Measurements from ENCODE around the gene CLDN1. TPM values are rescaled to one million over a fixed set of nuclear protein-coding genes. Genes with fewer than 3 reads are reported as not detected.

Gene CLDN1, protein sequence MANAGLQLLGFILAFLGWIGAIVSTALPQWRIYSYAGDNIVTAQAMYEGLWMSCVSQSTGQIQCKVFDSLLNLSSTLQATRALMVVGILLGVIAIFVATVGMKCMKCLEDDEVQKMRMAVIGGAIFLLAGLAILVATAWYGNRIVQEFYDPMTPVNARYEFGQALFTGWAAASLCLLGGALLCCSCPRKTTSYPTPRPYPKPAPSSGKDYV
- under 1 TPM; 0.07 to 0.22 TPM for total RNA-seq

DNA sequence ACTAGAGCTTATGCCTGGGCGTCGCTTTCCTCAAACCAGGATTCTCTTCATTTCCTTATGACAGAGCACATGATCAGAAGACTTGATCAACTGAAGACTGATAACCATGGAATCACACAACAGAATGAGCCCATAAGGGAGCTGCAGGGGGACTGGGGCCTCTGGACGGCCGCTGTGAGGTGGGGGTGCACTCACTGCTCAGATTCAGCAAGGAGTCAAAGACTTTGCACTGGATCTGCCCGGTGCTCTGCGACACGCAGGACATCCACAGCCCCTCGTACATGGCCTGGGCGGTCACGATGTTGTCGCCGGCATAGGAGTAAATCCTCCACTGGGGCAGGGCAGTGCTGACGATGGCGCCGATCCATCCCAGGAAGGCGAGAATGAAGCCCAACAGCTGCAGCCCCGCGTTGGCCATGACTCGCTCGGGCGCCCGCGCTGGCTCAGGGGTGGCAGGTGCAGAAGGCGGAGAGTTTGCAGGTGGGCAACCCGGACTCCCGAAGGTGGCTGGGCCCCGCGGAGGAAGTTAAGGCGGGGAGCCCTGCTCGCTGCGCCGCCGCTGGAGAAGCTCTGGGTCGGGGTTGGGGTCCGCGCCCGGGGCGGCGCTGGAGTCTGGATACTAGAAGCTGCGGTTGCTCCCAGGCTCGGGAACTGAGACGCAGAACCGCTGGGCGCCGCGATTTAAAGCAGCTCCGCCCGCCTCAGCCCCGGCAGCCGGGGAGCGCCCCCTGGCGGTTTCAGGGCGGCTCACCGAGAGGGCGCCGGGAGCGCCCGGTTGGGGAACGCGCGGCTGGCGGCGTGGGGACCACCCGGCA, at the start of gene CLDN1:
Gene CLDN1, minus strand, starts transcription at position 658 of the 815 bp plus-strand sequence. Its CDS starts 240 bp downstream, at position 418.
- CTCF ChIA-PET, result interaction anchor here (0.6 to 2.3 kb wide), 25 partner anchors 9 to 375 kb away, joined by 3 to 13 read pairs (median 3); no protein-coding TSS in a partner anchor
- no peak within 1 kb of the TSS for H3K27ac Mint-ChIP-seq
- no peaks in the 10 kb centered on the region for H3K9me3 Mint-ChIP-seq
- H3K27me3 Mint-ChIP-seq, result peaks cover 41% of the 10 kb centered on the region
- POLR2A ChIA-PET, result no interaction called here
- no peaks in the 10 kb centered on the region for H3K36me3 Mint-ChIP-seq
- peak within 1 kb of the TSS; percentile 63 for H3K4me3 Mint-ChIP-seq
- DNase-seq, result peak; percentile 73
- intact Hi-C loops (cut with micrococcal nuclease), result loop anchor here (1.0 to 5.0 kb wide), 2 partner anchors 95 to 355 kb away; no protein-coding TSS in a partner anchor
- H3K4me1 Mint-ChIP-seq (ENCODE audit: low read depth), result peaks cover 19% of the 10 kb centered on the region

GRCh38 chr3:190371152-190371551, 48.9 kb upstream of the CLDN1 start:
- Mint-ChIP-seq H3K36me3 (no peaks in the 10 kb centered on the region), H3K4me3 (no peak overlapping the region), H3K4me1 (ENCODE audit: low read depth) (no peaks in the 10 kb centered on the region), H3K9me3 (no peaks in the 10 kb centered on the region), H3K27me3 (peaks cover 9% of the 10 kb centered on the region), H3K27ac (no peak overlapping the region)
- DNase-seq, result no peak
- POLR2A ChIA-PET, result no interaction called here
- CTCF ChIA-PET, result no interaction called here
- intact Hi-C loops (cut with micrococcal nuclease), result no loop called here

DNA sequence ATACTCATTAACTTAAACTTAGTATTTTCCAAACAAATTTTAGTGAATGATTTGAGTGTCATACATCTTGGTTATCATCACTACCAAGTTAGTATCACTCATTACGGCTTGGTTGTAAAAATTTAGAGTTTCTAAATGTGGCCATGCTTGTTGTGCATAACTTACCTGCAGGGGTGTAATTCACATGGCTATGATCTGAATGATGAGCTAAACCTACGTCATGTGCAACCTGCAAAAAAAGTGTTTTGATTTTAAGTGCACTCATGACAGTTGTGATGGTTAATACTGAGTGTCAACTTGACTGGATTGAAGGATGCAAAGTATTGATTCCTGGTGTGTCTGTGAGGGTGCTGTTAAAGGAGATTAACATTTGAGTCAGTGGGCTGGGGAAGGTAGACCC, 48.1 kb upstream of the CLDN1 start:
- Mint-ChIP-seq H3K36me3 (no peaks in the 10 kb centered on the region), H3K27ac (no peak overlapping the region), H3K4me1 (ENCODE audit: low read depth) (no peaks in the 10 kb centered on the region), H3K4me3 (no peak overlapping the region), H3K27me3 (peaks cover 5% of the 10 kb centered on the region), H3K9me3 (no peaks in the 10 kb centered on the region)
- POLR2A ChIA-PET, result no interaction called here
- DNase-seq, result no peak
- CTCF ChIA-PET, result no interaction called here
- intact Hi-C loops (cut with micrococcal nuclease), result no loop called here

DNA sequence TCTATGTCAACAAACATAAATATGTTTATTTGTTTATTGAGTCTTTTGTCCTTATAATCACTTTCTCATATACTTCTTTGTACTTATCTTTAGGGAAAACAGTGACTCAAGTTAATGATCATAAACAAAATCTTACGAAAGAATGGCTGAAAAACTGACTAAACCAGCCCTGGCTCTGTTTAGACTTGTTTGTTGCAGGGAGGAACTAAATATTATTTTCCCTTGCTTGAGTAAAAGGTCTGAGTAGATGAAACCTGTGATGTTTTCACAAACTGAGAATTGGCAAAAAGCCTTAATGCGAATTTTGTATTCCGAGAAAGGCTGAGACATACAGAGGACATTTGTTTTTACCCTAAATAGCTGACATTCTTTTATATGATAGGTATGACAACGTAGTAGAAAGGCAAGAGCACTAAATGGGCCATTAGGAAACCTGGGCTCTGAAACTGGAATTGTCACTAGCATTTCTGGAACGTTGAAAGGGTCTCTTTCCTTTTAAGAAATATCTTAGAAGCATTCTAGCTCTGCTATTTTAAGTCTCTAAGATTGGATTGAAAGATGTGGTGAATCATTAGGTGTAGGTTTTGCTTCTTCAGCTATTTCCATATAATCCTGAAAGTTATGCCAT, 47.5 kb upstream of the CLDN1 start:
- ChIA-PET CTCF (no interaction called here), POLR2A (no interaction called here)
- no peaks in the 10 kb centered on the region for H3K9me3 Mint-ChIP-seq
- intact Hi-C loops (cut with micrococcal nuclease), result no loop called here
- H3K4me1 Mint-ChIP-seq (ENCODE audit: low read depth), result no peaks in the 10 kb centered on the region
- no peaks in the 10 kb centered on the region for H3K36me3 Mint-ChIP-seq
- H3K27ac Mint-ChIP-seq, result no peak overlapping the region
- H3K27me3 Mint-ChIP-seq, result peaks cover 6% of the 10 kb centered on the region
- no peak overlapping the region for H3K4me3 Mint-ChIP-seq
- no peak for DNase-seq

- Mint-ChIP-seq H3K4me3 (no peak overlapping the region), H3K9me3 (no peaks in the 10 kb centered on the region), H3K27ac (no peak overlapping the region), H3K36me3 (no peaks in the 10 kb centered on the region), H3K4me1 (ENCODE audit: low read depth) (no peaks in the 10 kb centered on the region), H3K27me3 (peaks cover 7% of the 10 kb centered on the region)
- ChIA-PET CTCF (no interaction called here), POLR2A (no interaction called here)
- intact Hi-C loops (cut with micrococcal nuclease), result no loop called here
- DNase-seq, result no peak
Observed at GRCh38 chr3:190368881-190369280, 46.6 kb upstream of the CLDN1 start.

- Mint-ChIP-seq H3K9me3 (no peaks in the 10 kb centered on the region), H3K4me1 (ENCODE audit: low read depth) (no peaks in the 10 kb centered on the region), H3K36me3 (no peaks in the 10 kb centered on the region), H3K27ac (no peak overlapping the region), H3K4me3 (no peak overlapping the region), H3K27me3 (peaks cover 6% of the 10 kb centered on the region)
- POLR2A ChIA-PET, result no interaction called here
- intact Hi-C loops (cut with micrococcal nuclease), result no loop called here
- no peak for DNase-seq
- CTCF ChIA-PET, result interaction anchor here (0.7 kb wide), 1 partner anchor 44 kb away, joined by 3 read pairs; the partner anchor contains the start of gene CLDN1
Observed at GRCh38 chr3:190366133-190366532, 43.9 kb upstream of the CLDN1 start.

- Mint-ChIP-seq H3K4me1 (ENCODE audit: low read depth) (no peaks in the 10 kb centered on the region), H3K9me3 (no peaks in the 10 kb centered on the region)
- DNase-seq, result no peak
Observed at GRCh38 chr3:190362258-190362657, 40.0 kb upstream of the CLDN1 start.

GRCh38 chr3:190361791-190362190, 39.5 kb upstream of the CLDN1 start:
- no peaks in the 10 kb centered on the region for H3K36me3 Mint-ChIP-seq
- H3K27me3 Mint-ChIP-seq, result peaks cover 5% of the 10 kb centered on the region
- CTCF ChIA-PET, result interaction anchor here (1.1 kb wide), 1 partner anchor 335 kb away, joined by 3 read pairs; no protein-coding TSS in a partner anchor
- no peaks in the 10 kb centered on the region for H3K9me3 Mint-ChIP-seq
- H3K4me1 Mint-ChIP-seq (ENCODE audit: low read depth), result no peaks in the 10 kb centered on the region
- intact Hi-C loops (cut with micrococcal nuclease), result no loop called here
- no peak overlapping the region for H3K4me3 Mint-ChIP-seq
- POLR2A ChIA-PET, result no interaction called here
- no peak for DNase-seq
- H3K27ac Mint-ChIP-seq, result no peak overlapping the region

More at GRCh38 chr3:190362258-190362657, 40.0 kb upstream of the CLDN1 start:
- ChIA-PET CTCF (interaction anchor here (1.1 kb wide), 1 partner anchor 335 kb away, joined by 3 read pairs; no protein-coding TSS in a partner anchor), POLR2A (no interaction called here)
- Mint-ChIP-seq H3K36me3 (no peaks in the 10 kb centered on the region), H3K27me3 (peaks cover 5% of the 10 kb centered on the region), H3K27ac (no peak overlapping the region), H3K4me3 (no peak overlapping the region)
- intact Hi-C loops (cut with micrococcal nuclease), result no loop called here

GRCh38 chr3:190360228-190360627, 38.0 kb upstream of the CLDN1 start:
- H3K9me3 Mint-ChIP-seq, result no peaks in the 10 kb centered on the region
- H3K36me3 Mint-ChIP-seq, result no peaks in the 10 kb centered on the region
- no peak for DNase-seq
- peaks cover 5% of the 10 kb centered on the region for H3K27me3 Mint-ChIP-seq
- intact Hi-C loops (cut with micrococcal nuclease), result no loop called here
- ChIA-PET POLR2A (no interaction called here), CTCF (no interaction called here)
- H3K27ac Mint-ChIP-seq, result no peak overlapping the region
- no peak overlapping the region for H3K4me3 Mint-ChIP-seq
- H3K4me1 Mint-ChIP-seq (ENCODE audit: low read depth), result no peaks in the 10 kb centered on the region

GRCh38 chr3:190359813-190360212, 37.6 kb upstream of the CLDN1 start:
- no peak for DNase-seq
- ChIA-PET CTCF (no interaction called here), POLR2A (no interaction called here)
- H3K4me1 Mint-ChIP-seq (ENCODE audit: low read depth), result no peaks in the 10 kb centered on the region
- H3K9me3 Mint-ChIP-seq, result no peaks in the 10 kb centered on the region
- no peak overlapping the region for H3K4me3 Mint-ChIP-seq
- no peaks in the 10 kb centered on the region for H3K36me3 Mint-ChIP-seq
- H3K27ac Mint-ChIP-seq, result no peak overlapping the region
- intact Hi-C loops (cut with micrococcal nuclease), result no loop called here
- H3K27me3 Mint-ChIP-seq, result peaks cover 4% of the 10 kb centered on the region

GRCh38 chr3:190357468-190357867, 35.2 kb upstream of the CLDN1 start:
- Mint-ChIP-seq H3K36me3 (no peaks in the 10 kb centered on the region), H3K27ac (no peak overlapping the region), H3K9me3 (no peaks in the 10 kb centered on the region), H3K4me1 (ENCODE audit: low read depth) (no peaks in the 10 kb centered on the region), H3K4me3 (no peak overlapping the region), H3K27me3 (no peaks in the 10 kb centered on the region)
- DNase-seq, result no peak
- POLR2A ChIA-PET, result no interaction called here
- CTCF ChIA-PET, result no interaction called here
- intact Hi-C loops (cut with micrococcal nuclease), result no loop called here

- DNase-seq, result no peak
- H3K4me3 Mint-ChIP-seq, result no peak overlapping the region
- H3K4me1 Mint-ChIP-seq (ENCODE audit: low read depth), result no peaks in the 10 kb centered on the region
- H3K36me3 Mint-ChIP-seq, result no peaks in the 10 kb centered on the region
- H3K9me3 Mint-ChIP-seq, result no peaks in the 10 kb centered on the region
- intact Hi-C loops (cut with micrococcal nuclease), result no loop called here
- H3K27ac Mint-ChIP-seq, result no peak overlapping the region
- H3K27me3 Mint-ChIP-seq, result no peaks in the 10 kb centered on the region
- ChIA-PET POLR2A (no interaction called here), CTCF (no interaction called here)
Observed at GRCh38 chr3:190356246-190356645, 34.0 kb upstream of the CLDN1 start.

Data from activated CD4-positive, alpha-beta memory T cell treated with anti-CD3 and anti-CD28 coated beads for 36 hours (primary cell).